OCI-LY7 (cell line): Measurements from ENCODE around the gene CDK18. TPM values are rescaled to one million over a fixed set of nuclear protein-coding genes. Genes with fewer than 3 reads are reported as not detected.

Experiments
- BruUV-seq: library from RNA; stranded (reverse); fragments of 400-500 nt; replicated peaks from 2 replicates; lab custom pipeline; 2021; lab: Mats Ljungman, UMichigan
- CTCF ChIA-PET: fragments of 300-600 bp; sonication (Branson Sonifier 250); formaldehyde crosslinking; loops from one replicate; lab custom pipeline; 2022; ENCODE audit warnings: antibody characterized with exemption; ENCODE audit not compliant: unreplicated experiment; lab: Charles Lee
- POLR2A ChIA-PET: fragments of 300-600 bp; sonication (Branson Sonifier 250); formaldehyde crosslinking; loops from one replicate; lab custom pipeline; 2022; ENCODE audit warnings: antibody characterized with exemption; lab: Charles Lee
- DNase-seq: peaks from one replicate; pipeline ENCODE4 v3.0.0-alpha.2; 2015; ENCODE audit warnings: low spot score
- H2AFZ ChIP-seq: fragments of 200-600 bp; sonication (generic), shearing (Covaris generic); 2 replicates; pipeline ENCODE4 v1.6.1; 2014; ENCODE audit warnings: mild to moderate bottlenecking, antibody characterized with exemption, low read length, moderate library complexity
- H3K27ac ChIP-seq: fragments of 200-600 bp; sonication (generic); 2 replicates; pipeline ENCODE4 v1.5.1; 2014; ENCODE audit warnings: mixed run types, low read depth, mild to moderate bottlenecking, moderate library complexity, low read length, inconsistent platforms; ENCODE audit not compliant: poor library complexity, severe bottlenecking
- H3K36me3 ChIP-seq: fragments of 200-600 bp; sonication (generic); 2 replicates; pipeline ENCODE4 v1.6.1; 2014; ENCODE audit warnings: mild to moderate bottlenecking, antibody characterized with exemption, low read length, moderate library complexity, mixed read lengths; ENCODE audit not compliant: insufficient read depth
- H3K4me1 ChIP-seq: fragments of 200-600 bp; sonication (generic); 2 replicates; pipeline ENCODE4 v1.5.1; 2014; ENCODE audit warnings: mild to moderate bottlenecking, low read length; ENCODE audit not compliant: insufficient read depth, poor library complexity, severe bottlenecking
- H3K4me2 ChIP-seq: fragments of 200-600 bp; sonication (generic); 2 replicates; pipeline ENCODE4 v1.6.1; 2014; ENCODE audit warnings: mild to moderate bottlenecking, low read length
- H3K4me3 ChIP-seq: fragments of 200-600 bp; sonication (generic); 2 replicates; pipeline ENCODE4 v1.5.1; 2014; ENCODE audit warnings: mild to moderate bottlenecking, low read depth, low read length; ENCODE audit not compliant: poor library complexity, severe bottlenecking
- H3K79me2 ChIP-seq: fragments of 200-600 bp; sonication (generic); 2 replicates; pipeline ENCODE4 v1.6.1; 2016; ENCODE audit warnings: low read depth, mild to moderate bottlenecking, low read length, moderate library complexity, mixed read lengths; ENCODE audit not compliant: insufficient read depth
- H3K9me2 ChIP-seq: fragments of 200-600 bp; sonication (generic); 2 replicates; pipeline ENCODE4 v1.6.1; 2016; ENCODE audit warnings: mild to moderate bottlenecking, low read length, mixed read lengths; ENCODE audit not compliant: insufficient read depth
- H3K9me3 ChIP-seq: fragments of 200-600 bp; sonication (generic); 2 replicates; pipeline ENCODE4 v1.6.1; 2014; ENCODE audit warnings: mild to moderate bottlenecking, mixed run types, low read length, mixed read lengths
- H4K20me1 ChIP-seq: fragments of 200-600 bp; sonication (generic); 2 replicates; pipeline ENCODE4 v1.6.1; 2014; ENCODE audit warnings: mild to moderate bottlenecking, antibody characterized with exemption, low read length, moderate library complexity, mixed read lengths; ENCODE audit not compliant: insufficient read depth
- EZH2phosphoT487 ChIP-seq: fragments of 200-600 bp; sonication (generic); IDR thresholded peaks from 2 replicates; pipeline ENCODE4 v1.6.1; 2018; ENCODE audit warnings: low read depth, borderline replicate concordance, mild to moderate bottlenecking, mixed run types, antibody characterized with exemption, low read length, moderate library complexity, mixed read lengths
- intact Hi-C: fragments of 100-400 bp; cut with micrococcal nuclease; formaldehyde crosslinking; loops from one replicate; pipeline ENCODE4 v1.10.0; 2022; ENCODE audit not compliant: unreplicated experiment
- total RNA-seq, 2 experiments: library from RNA; depleted of rRNA in 1 of 2; stranded (reverse); fragments of >200 nt in 1 of 2; shearing (Covaris generic) in 1 of 2; gene quantifications; 2 replicates each; pipeline ENCODE4 v1.2.3, GENCODE V29; 2014 to 2022
- TF ChIP-seq, protein P1 (sequence below): fragments of 200-600 bp; sonication (generic); conservative IDR thresholded peaks from 2 replicates; pipeline ENCODE4 v1.5.1; 2014; ENCODE audit warnings: mild to moderate bottlenecking, antibody characterized with exemption, low read length, moderate library complexity, mixed read lengths

The CDK18 gene
- total RNA-seq, 2 experiments from 2014 or later, result 10.1 to 21.2 TPM

DNA sequence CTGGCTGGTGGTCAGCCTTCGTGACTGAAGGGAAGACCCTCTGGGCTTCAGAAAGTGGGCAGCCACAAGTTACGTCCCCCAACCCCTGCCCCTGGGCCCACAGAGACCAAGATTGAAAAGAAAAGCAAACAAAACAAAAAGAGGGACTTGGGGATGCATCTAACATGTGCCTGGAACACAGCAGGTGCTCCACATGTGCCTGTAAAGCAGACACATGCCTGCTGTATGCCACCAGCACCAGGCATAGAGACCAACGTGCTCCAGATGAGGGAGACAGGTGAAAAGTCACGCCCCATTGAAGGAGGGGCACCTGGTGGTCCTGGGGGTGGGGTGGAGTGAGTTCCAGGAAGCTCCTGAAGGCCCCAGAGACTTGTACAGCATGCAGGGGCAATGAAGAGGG, 11.9 kb downstream of the CDK18 start:
- Histone ChIP-seq H3K4me2 (no peak overlapping the region), H2AFZ (no peak overlapping the region), H3K79me2 (no peaks in the 10 kb centered on the region), H3K4me1 (no peaks in the 10 kb centered on the region), H3K9me3 (no peaks in the 10 kb centered on the region), H3K36me3 (no peaks in the 10 kb centered on the region), H4K20me1 (no peaks in the 10 kb centered on the region; the same call in 1 of the 2 replicates), H3K9me2 (no peaks in the 10 kb centered on the region), H3K27ac (no peak overlapping the region), H3K4me3 (no peak overlapping the region)
- POLR2A ChIA-PET, result interaction anchor here (0.6 kb wide), 1 partner anchor 337 kb away, joined by 4 read pairs; no protein-coding TSS in a partner anchor
- intact Hi-C loops, result loop anchor here (2.0 kb wide), 1 partner anchor 74 kb away; no protein-coding TSS in a partner anchor
- DNase-seq, result no peak
- no TSS peak for BruUV-seq
- CTCF ChIA-PET, result no interaction called here
- TF ChIP-seq EZH2phosphoT487, result no peak
- TF ChIP-seq, protein P1, sequence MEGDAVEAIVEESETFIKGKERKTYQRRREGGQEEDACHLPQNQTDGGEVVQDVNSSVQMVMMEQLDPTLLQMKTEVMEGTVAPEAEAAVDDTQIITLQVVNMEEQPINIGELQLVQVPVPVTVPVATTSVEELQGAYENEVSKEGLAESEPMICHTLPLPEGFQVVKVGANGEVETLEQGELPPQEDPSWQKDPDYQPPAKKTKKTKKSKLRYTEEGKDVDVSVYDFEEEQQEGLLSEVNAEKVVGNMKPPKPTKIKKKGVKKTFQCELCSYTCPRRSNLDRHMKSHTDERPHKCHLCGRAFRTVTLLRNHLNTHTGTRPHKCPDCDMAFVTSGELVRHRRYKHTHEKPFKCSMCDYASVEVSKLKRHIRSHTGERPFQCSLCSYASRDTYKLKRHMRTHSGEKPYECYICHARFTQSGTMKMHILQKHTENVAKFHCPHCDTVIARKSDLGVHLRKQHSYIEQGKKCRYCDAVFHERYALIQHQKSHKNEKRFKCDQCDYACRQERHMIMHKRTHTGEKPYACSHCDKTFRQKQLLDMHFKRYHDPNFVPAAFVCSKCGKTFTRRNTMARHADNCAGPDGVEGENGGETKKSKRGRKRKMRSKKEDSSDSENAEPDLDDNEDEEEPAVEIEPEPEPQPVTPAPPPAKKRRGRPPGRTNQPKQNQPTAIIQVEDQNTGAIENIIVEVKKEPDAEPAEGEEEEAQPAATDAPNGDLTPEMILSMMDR, result no peak

DNA sequence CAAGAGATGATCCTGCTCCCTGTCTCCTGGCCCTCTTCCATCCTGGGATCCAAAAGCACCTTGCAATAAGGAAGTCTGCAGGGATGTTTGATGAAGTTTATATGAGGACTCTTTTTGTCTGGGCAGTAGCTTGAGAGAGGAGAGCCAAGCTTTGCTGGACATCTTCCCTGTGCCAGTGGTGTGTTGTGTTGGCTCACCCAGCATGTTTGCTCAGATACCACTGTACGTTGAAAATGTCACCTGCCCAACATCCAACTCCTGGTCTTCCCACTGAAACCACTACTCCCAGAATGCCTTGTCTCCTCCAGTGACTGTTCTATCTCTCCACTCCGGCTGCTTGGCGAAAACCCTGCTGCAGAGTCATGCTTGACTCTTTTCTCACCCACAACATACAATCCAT, 12.8 kb downstream of the CDK18 start:
- CTCF ChIA-PET, result no interaction called here
- DNase-seq, result no peak
- Histone ChIP-seq H3K9me3 (no peaks in the 10 kb centered on the region), H4K20me1 (no peaks in the 10 kb centered on the region; the same call in 1 of the 2 replicates), H3K4me2 (no peak overlapping the region), H3K27ac (no peak overlapping the region), H3K79me2 (no peaks in the 10 kb centered on the region), H3K4me3 (no peak overlapping the region), H3K9me2 (no peaks in the 10 kb centered on the region), H3K4me1 (no peaks in the 10 kb centered on the region), H3K36me3 (no peaks in the 10 kb centered on the region), H2AFZ (no peak overlapping the region)
- intact Hi-C loops, result loop anchor here (2.0 kb wide), 1 partner anchor 74 kb away; no protein-coding TSS in a partner anchor
- POLR2A ChIA-PET, result no interaction called here
- no TSS peak for BruUV-seq
- TF ChIP-seq, protein P1, result no peak
- no peak for TF ChIP-seq EZH2phosphoT487

DNA sequence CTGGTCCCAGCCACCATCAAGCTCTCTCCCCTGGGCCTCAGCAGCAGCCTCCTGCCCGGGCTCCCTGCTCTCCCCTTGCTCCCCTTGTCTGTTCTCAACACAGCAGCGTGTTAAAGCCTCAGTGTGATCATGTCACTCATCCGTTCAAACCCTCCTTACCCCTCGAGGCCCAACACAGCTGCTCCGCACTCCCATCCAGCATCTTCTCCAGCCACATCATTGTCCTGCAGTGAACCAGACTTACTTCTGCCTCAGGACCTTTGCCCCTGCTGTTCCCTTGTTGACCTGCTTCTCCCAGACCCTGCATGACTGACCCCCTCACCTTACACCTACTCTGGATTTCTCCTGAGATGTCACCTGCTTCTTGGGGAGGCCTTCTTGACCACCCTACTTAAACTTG, 13.3 kb downstream of the CDK18 start:
- Histone ChIP-seq H3K79me2 (no peaks in the 10 kb centered on the region), H3K9me3 (no peaks in the 10 kb centered on the region), H3K4me2 (no peak overlapping the region), H3K4me1 (no peaks in the 10 kb centered on the region), H4K20me1 (no peaks in the 10 kb centered on the region; the same call in 1 of the 2 replicates), H3K4me3 (no peak overlapping the region), H3K27ac (no peak overlapping the region), H3K9me2 (no peaks in the 10 kb centered on the region), H2AFZ (no peak overlapping the region), H3K36me3 (no peaks in the 10 kb centered on the region)
- TF ChIP-seq, protein P1, result no peak
- TF ChIP-seq EZH2phosphoT487, result no peak
- intact Hi-C loops, result loop anchor here (2.0 kb wide), 1 partner anchor 75 kb away; no protein-coding TSS in a partner anchor
- CTCF ChIA-PET, result no interaction called here
- no peak for DNase-seq
- POLR2A ChIA-PET, result no interaction called here
- BruUV-seq, result no TSS peak
